Adipocyte (in vitro differentiated cells): ENCODE data around the gene DROSHA.

Source experiments
- DNase-seq: peaks from one replicate; pipeline ENCODE4 v3.0.0-alpha.2; 2015; ENCODE audit warnings: low read depth
- H3K27me3 ChIP-seq: replicated peaks from 2 replicates; pipeline ENCODE4 v1.7.0; 2013; ENCODE audit warnings: mild to moderate bottlenecking, low read length, moderate library complexity; ENCODE audit not compliant: control insufficient read depth, insufficient read depth
- H3K36me3 ChIP-seq: 2 replicates; pipeline ENCODE4 v1.7.0; 2013; ENCODE audit warnings: low read length, mild to moderate bottlenecking, moderate library complexity; ENCODE audit not compliant: control insufficient read depth, insufficient read depth, severe bottlenecking
- H3K4me1 ChIP-seq: 2 replicates; pipeline ENCODE4 v1.7.0; 2013; ENCODE audit warnings: mild to moderate bottlenecking, low read length, moderate library complexity; ENCODE audit not compliant: control insufficient read depth, insufficient read depth
- H3K4me3 ChIP-seq: 2 replicates; pipeline ENCODE4 v1.7.0; 2013; ENCODE audit warnings: mild to moderate bottlenecking, low read length, moderate library complexity
- H3K9ac ChIP-seq: 2 replicates; pipeline ENCODE4 v1.7.0; 2013; ENCODE audit warnings: mild to moderate bottlenecking, low read length, moderate library complexity
- H3K9me3 ChIP-seq: 2 replicates; pipeline ENCODE4 v1.7.0; 2013; ENCODE audit warnings: mild to moderate bottlenecking, low read length, moderate library complexity; ENCODE audit not compliant: control insufficient read depth

Gene DROSHA

GRCh38 chr5:31359839-31360238 lies 172.1 kb downstream of the DROSHA start:
- peaks cover 37% of the 10 kb centered on the region for H3K4me1 ChIP-seq
- H3K9me3 ChIP-seq = no peaks in the 10 kb centered on the region
- H3K9ac ChIP-seq = no peak overlapping the region
- no peaks in the 10 kb centered on the region for H3K36me3 ChIP-seq
- no peaks in the 10 kb centered on the region for H3K27me3 ChIP-seq
- no peak overlapping the region for H3K4me3 ChIP-seq
- DNase-seq = no peak

GRCh38 chr5:31357038-31357437 lies 174.9 kb downstream of the DROSHA start:
- no peak overlapping the region for H3K9ac ChIP-seq
- no peak overlapping the region for H3K4me3 ChIP-seq
- H3K4me1 ChIP-seq = peaks cover 11% of the 10 kb centered on the region
- H3K36me3 ChIP-seq = no peaks in the 10 kb centered on the region
- DNase-seq = no peak
- H3K27me3 ChIP-seq = peaks cover 3% of the 10 kb centered on the region
- H3K9me3 ChIP-seq = no peaks in the 10 kb centered on the region

DNA sequence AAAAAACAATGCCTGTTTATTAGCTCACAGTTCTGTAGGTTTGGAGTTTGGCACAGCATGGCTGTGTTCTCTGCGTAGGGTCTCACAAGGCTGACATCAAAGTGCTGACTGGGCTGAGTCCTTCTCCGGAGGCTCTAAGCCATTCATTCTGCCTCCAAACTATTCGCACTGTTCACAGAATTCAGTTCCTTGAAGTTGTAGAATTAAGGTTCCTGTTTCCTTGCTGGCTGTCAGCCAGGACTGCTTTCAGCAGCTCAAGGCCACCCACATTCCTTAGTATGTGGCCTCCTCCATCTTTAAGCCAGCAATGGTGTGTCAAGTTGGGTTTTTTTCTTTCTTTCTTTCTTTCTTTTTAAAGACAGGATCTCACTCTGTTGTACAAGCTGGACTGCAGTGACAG lies 176.6 kb downstream of the DROSHA start:
- H3K9ac ChIP-seq = no peak overlapping the region
- H3K4me3 ChIP-seq = no peak overlapping the region
- H3K4me1 ChIP-seq = no peaks in the 10 kb centered on the region
- DNase-seq = no peak
- no peaks in the 10 kb centered on the region for H3K9me3 ChIP-seq
- no peaks in the 10 kb centered on the region for H3K36me3 ChIP-seq
- peaks cover 3% of the 10 kb centered on the region for H3K27me3 ChIP-seq
